KOPT-K1 (cell line): ENCODE data around the gene RBM39.
"Not testable (repeated sequence)": the region's sequence is repeated elsewhere in the genome, so short reads cannot be mapped to it uniquely, and the experiment has no call there.

Experiments
- H3K27ac ChIP-seq: fragments of 200-600 bp; sonication (generic); 2 replicates; pipeline ENCODE4 v1.5.1; 2016; ENCODE audit warnings: antibody characterized with exemption, mild to moderate bottlenecking, low read depth, low read length; ENCODE audit not compliant: poor library complexity, severe bottlenecking
- H3K36me3 ChIP-seq: fragments of 200-600 bp; sonication (generic); 2 replicates; pipeline ENCODE4 v1.5.1; 2017; ENCODE audit warnings: antibody characterized with exemption, mild to moderate bottlenecking, low read length, moderate library complexity; ENCODE audit not compliant: insufficient read depth
- H3K9me3 ChIP-seq: fragments of 200-600 bp; sonication (generic); 2 replicates; pipeline ENCODE4 v1.5.1; 2017; ENCODE audit warnings: antibody characterized with exemption, low read length, mild to moderate bottlenecking; ENCODE audit not compliant: insufficient read depth, poor library complexity, severe bottlenecking

The RBM39 gene

DNA sequence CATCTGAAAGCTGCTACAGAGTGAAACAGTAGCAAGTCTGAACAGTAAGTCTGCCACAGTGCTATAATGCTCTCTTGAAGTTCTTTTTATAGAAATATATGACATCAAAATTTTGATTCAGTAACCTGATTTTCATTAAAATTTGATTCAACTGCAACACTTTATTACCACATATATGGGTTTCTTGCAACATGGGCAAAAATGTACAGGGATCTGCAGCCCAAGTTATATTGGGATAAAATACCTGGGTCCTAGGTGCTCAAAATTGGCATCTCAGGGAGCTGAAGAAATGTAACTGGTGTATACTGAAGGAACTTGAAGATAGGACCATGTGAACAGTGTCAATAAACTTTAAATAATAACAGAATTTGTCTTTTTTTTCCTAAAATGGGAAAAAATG lies 32.0 kb downstream of the RBM39 start:
- Histone ChIP-seq H3K27ac (no peak overlapping the region), H3K9me3 (no peaks in the 10 kb centered on the region), H3K36me3 (peaks cover 100% of the 10 kb centered on the region)

DNA sequence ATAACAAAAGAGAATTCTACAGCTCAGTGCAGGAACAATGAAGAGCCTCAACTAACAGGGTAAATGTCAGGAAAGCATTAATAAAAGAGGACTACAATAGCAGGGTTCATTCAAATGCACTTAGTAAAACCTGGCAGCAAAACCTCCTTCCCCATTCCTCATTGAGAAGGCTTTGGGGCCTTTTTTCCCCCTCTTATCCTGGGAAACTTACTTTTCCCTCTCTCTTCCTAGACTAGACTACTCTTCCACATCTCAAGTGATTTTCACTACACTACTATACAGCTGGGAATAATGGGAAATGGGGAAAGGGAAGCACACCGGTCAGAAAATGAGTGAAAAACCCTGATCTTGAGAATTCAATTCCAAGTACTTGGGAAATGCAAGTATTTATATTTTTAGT lies 32.8 kb downstream of the RBM39 start:
- no peaks in the 10 kb centered on the region for H3K9me3 ChIP-seq
- no peak overlapping the region for H3K27ac ChIP-seq
- peaks cover 100% of the 10 kb centered on the region for H3K36me3 ChIP-seq

DNA sequence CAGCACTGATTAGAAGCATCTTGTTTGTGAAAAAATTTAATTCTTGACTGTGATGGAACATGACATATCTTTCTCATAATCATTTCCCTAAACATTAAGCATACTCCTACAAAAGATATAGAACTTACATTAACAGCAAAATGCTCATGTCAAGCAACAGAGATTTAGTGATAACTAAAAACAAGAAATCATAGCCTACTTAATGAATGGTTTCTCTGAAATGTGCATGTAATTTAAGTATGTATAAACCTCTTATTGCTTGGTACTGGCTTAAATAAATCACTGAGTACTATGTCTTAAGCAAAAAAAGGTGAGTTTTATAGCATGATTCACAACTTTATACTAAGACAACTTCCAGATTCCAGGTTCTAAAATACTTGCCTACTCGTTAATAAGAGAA lies 33.6 kb downstream of the RBM39 start:
- Histone ChIP-seq H3K27ac (no peak overlapping the region), H3K36me3 (peaks cover 100% of the 10 kb centered on the region)

DNA sequence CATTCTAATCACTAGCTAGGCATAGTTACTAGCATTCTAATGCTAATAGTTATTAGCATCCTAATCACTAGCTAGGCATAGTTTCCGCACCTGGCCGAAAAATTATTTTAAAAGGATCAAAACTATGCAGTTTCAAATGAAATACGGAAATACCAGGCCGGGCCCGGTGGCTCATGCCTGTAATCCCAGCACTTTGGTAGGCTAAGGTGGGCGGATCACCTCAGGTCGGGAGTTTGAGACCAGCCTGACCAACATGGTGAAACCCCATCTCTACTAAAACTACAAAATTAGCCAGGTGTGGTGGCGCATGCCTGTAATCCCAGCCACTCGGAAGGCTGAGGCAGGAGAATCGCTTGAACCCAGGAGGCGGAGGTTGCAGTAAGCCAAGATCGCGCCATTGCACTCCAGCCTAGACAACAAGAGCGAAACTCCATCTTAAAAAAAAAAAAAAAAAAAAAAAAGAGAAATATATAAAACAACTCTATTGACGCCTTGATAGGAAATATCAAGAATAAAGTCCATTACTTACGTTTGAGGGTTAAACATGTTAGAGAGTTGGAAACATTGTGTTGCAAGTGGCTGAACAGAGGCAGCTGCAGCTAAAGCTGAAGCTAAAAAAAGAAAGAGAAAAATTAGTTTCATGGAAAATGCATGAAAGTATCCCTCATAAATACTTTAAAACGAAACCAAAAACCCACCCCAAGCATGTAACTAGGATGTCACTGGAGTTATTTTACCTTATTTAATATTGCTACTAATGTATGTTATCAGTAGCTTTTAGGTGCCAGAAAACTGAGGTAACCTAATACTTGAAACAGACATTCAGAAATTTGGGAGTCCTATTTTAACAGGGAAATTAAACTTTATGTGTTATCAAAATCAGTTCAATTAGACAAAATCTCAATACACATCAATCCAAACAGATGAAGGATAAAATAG lies 35.2 kb downstream of the RBM39 start:
- H3K36me3 ChIP-seq = peaks cover 100% of the 10 kb centered on the region
- H3K9me3 ChIP-seq, H3K27ac ChIP-seq: not testable (repeated sequence)

More for the DNA sequence above, 33.6 kb downstream of the RBM39 start:
- H3K9me3 ChIP-seq = no peaks in the 10 kb centered on the region

DNA sequence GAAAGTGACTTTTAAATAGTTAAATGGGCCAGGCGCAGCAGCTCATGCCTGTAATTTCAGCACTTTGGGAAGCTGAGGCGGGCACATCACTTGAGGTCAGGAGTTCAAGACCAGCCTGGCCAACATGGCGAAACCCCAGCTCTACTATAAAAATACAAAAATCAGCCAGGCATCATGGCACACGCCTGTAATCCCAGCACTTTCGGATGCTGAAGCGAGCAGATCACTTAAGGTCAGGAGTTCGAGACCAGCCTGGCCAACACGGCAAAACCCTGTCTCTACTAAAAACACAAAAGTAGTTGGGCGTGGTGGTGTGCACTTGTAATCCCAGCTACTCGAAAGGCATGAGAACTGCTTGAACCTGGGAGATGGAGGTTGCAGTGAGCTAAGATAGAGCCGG lies 36.2 kb downstream of the RBM39 start:
- peaks cover 100% of the 10 kb centered on the region for H3K36me3 ChIP-seq
- not testable (repeated sequence) for H3K27ac ChIP-seq, H3K9me3 ChIP-seq

DNA sequence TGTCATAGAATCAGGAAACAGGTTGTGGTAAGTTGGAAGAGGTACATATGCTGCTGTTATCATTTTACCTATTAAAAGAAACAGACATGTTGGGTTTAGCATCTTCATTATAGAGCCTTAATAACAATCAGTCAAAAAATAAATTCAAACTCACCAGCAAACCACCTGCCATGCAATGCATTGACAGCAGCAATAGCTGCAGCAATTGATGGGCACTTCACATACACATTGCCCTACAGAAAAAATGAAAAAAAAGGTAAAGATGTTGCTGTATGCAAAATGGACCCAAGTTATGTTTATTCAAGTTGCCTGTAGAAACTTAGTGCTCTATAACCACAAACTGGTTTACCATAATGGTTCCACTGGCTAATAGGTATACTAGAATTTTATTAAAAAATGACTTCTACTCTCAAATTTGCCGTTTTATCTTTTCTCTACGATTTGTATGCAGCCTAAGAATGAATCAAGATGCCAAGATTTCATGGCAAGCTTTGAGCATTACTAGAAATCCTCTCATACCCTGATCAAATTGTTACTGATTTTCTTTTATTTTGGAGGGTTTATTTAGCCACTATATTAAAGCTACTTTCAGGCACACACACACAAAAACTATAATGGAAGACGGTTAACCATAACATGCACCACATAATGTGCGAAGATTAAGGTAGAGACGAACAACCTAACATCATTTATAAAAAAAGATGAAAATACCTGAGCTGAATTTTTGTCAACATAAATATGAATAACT lies 37.4 kb downstream of the RBM39 start:
- Histone ChIP-seq H3K27ac (no peak overlapping the region), H3K36me3 (peaks cover 94% of the 10 kb centered on the region), H3K9me3 (no peaks in the 10 kb centered on the region)

DNA sequence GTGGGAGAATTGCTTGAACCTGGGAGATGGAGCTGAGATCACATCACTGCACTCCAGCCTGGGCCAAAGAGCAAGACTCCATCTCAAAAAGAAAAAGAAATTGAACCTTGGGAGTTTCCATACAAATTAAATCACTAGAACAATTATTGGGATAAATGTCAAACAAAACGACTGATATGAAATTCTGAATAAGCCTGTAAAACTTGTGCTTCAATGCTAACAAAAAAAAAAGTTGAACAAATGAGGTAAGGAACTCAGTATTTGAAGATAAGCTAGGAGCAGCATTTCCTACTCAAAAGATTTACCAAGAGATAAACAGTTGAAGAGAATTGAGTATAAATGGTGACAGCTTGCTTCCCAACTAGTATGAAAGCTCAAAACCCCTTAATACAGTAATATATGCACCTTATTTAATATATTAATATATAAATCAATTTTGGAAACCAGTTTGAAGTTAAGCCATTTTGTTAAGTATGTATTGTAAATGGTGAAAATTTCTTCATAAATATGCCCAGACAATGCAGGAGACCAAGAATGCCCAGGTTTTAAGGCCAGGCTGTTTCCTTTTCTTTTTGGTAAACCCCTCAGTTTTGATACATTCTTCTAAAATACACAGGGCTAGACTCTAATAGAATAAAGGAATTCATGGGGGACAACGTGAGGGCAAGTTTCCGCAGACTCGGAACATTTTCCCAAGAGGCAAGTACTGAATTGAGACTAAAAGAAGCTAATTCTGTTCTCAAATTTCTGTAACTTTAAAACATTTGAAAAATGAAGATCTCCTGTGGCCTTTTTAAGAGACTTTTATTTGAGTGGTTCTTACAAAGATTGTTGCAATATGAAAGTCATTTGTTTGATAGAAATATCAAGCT lies 39.0 kb downstream of the RBM39 start:
- Histone ChIP-seq H3K36me3 (peaks cover 78% of the 10 kb centered on the region), H3K27ac (no peak overlapping the region), H3K9me3 (no peaks in the 10 kb centered on the region)

DNA sequence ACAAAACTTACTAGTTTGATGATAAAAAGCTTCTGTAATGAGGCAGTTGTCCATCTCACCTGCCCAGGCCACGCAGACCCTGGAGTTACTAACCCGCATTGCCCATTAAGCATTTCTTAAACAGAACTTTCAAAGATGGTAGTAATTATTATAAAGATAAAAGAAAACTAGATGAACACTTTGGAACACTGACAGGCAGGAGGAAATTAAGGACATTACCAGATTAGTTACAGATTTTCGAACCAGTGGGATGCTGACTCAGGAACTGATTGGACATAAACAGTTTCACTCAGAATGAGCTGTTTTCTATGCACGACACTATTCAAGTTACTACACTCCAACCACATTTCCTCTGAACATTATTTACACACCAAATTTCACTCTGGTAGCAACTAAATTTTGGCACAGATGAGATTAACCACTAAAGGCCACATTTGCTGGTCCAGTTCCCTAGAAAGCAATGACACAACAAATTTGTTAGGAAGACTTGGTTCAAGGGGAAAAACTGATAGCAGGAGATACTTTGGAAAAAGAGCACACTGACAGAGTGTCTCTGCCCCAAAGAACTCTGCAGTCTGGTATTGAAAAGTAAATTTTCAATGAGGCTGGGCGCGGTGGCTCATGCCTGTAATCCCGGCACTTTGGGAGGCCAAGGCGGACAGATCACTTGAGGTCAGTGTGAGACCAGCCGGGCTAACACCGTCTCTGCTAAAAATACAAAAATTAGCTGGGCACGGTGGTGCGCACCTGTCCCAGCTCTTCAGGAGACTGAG lies 39.8 kb downstream of the RBM39 start:
- Histone ChIP-seq H3K9me3 (no peaks in the 10 kb centered on the region), H3K27ac (no peak overlapping the region), H3K36me3 (peaks cover 70% of the 10 kb centered on the region)

DNA sequence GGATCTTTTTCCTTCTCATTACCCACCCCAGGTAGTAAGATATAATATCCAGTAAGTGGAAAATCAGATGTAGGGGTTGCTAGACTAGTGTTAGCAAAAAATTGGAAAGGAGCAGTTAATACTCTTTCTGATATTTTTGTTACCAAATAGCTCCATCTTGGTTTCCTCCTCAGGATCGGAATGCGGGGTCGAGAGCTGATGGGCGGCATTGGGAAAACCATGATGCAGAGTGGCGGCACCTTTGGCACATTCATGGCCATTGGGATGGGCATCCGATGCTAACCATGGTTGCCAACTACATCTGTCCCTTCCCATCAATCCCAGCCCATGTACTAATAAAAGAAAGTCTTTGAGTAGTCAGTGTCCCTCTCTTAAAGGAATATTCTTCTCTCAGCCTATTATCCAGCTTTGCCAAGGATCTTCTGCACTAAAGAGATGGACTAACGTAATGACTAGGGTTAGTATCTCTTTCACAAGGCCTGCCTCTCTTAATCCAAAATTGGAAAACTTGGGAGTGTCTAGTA lies 41.4 kb downstream of the RBM39 start:
- no peak overlapping the region for H3K27ac ChIP-seq
- H3K36me3 ChIP-seq = peaks cover 54% of the 10 kb centered on the region
- no peaks in the 10 kb centered on the region for H3K9me3 ChIP-seq

DNA sequence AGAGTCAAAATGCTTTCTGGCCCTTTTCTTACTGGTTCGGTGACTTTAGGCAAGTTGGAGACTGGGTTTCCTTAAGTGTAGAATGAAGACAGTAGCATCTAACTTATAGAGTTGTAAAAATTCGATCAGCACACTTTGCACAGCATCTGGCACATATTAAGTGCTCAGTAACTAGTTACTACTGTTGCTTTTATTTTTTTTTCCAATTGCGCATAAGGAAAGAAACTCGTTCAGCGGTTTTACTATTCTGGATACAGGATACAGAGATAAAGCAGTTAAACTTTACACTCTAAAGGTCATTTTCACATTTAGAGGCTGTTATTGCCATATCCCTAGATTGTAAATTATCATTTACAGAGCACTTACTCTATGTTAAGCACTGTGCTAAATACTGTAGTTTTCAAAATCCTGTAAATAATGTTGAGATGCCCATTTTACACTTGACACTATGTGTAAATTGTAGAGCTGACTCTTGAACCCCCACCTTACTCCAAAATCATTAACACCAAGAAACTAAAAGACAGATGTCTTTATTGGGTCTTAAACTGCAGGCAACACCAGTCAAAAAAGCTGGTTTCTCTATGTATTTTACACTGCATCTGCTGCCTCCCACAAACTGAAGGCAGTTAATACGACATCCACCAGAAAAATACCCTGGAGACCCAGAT lies 42.0 kb downstream of the RBM39 start:
- H3K36me3 ChIP-seq = peaks cover 53% of the 10 kb centered on the region
- H3K9me3 ChIP-seq = no peaks in the 10 kb centered on the region
- peak overlapping the region; percentile 84 for H3K27ac ChIP-seq

DNA sequence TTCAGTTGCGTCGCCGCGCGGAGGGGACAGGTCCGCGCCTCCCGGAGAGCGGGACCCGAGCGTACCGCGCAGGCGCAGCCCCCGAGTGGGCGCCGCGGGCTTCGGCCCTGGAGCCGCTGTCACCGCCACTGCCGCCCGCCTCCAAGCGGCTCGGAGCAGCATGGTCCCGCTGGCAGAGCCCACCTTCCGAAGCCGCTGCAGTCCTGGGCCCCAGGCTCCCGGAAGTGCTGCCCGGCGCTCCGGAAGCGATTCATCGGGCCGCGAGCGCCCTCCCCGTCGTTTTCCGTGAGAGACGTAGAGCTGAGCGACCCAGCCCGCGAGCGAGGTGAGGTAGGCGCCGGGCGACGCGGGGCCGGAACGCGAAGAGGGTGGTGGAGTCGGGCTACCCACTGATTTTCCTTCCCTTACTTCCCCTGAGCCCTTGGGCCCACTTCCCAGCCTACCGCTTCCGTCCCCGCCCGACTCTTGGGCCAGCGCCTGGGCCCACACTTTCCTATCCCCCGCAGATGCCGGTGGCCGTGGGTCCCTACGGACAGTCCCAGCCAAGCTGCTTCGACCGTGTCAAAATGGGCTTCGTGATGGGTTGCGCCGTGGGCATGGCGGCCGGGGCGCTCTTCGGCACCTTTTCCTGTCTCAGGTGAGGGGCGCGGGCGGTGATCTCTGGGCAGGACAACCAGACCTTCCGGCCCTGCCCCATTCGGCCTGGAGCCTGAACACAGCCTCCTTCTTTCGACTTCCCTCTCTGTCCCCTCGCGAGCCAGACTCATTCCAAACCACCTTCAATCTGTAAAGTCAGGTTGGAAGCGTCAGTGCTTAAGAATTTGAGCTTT lies 42.7 kb downstream of the RBM39 start, which contains the start of the genes NFS1 and ROMO1:
Gene NFS1, minus strand, starts transcription at position 226 of the 830 bp plus-strand sequence. Its CDS starts 64 bp downstream, at position 162.
Gene ROMO1, plus strand, starts transcription at position 279 of the 830 bp plus-strand sequence. Its CDS starts 228 bp downstream, at position 507.
- H3K9me3 ChIP-seq = no peaks in the 10 kb centered on the region
- peaks cover 53% of the 10 kb centered on the region for H3K36me3 ChIP-seq
- peak within 1 kb of the TSS; percentile 84 for H3K27ac ChIP-seq

DNA sequence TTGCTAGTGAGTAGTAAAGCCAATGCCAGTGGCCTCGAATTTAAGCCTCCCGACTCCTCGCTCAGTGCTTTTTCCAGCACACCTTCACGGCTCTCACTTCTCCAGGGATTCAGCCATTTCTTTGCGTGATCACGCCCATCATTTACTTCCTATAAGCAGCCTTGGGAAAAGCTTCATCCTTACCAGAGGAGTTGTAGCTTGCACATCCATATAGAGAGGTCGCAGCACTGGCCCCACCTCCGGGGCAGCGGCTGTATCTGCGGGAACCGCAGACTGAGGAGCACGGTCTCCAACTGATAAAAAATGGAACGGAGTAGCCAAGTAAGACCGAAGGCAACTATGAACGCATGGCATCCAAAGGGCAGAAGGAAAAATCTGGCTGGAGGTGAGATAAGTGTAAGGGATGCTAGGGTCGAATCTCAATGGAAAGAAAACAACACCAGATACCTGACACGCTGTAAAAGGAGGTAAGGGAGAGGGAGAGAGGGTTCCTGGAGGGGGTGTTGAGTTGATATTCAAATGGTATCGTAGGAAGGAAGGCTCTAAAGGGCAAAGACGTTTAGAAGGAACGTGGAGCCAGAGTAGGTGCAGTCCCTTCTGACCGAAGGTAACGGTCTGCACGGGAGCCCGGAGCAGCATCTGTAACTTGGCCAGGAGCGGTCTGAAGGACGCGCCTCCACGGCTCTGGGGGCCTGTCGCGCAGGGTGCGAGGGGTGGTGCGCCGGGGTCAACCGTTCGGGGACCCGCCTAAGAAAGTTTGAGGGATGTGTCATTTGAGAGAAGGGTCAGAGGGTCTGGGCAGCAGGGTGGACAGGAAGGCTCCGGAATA lies 43.5 kb downstream of the RBM39 start:
- Histone ChIP-seq H3K36me3 (peaks cover 52% of the 10 kb centered on the region), H3K9me3 (no peaks in the 10 kb centered on the region), H3K27ac (peak overlapping the region; percentile 84)
